Ishikawa (cell line): ENCODE results near the gene AHNAK2.
A peak's percentile ranks its signal among the peaks of the same experiment; 100 is the strongest.

ENCODE experiments used
- RAD21 ChIP-seq: IDR thresholded peaks from 2 replicates; pipeline ENCODE4 v1.6.1; 2012; ENCODE audit warnings: low read depth
- YY1 ChIP-seq: IDR thresholded peaks from 2 replicates; pipeline ENCODE4 v1.6.1; 2012; ENCODE audit warnings: low read depth

- TF ChIP-seq YY1: peak; percentile 52; the same call in 1 of the 2 replicates
- no peak for TF ChIP-seq RAD21
Observed at GRCh38 chr14:104979758-104980610, 1.8 kb upstream of the AHNAK2 start.
